ENCODE results near the gene TLCD1.

The TLCD1 gene

DNA sequence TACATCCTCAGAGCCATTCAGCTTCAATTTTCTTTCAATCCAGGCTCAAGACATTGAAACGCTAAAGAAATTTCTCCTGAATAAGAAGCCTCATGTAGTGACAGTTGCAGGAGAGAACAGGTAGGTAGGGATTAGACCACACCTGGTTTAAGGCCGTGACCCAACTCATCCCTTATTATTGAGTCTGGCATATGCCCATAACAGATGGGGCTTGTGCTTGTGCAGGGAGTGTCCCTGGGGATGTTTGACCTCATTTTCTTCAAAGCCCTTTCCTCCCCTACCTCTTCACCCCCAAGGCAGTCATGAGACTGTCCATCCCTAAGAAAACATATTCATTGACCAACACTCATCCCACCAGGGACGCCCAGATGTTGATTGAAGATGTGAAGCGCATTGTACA lies 39.7 kb downstream of the TLCD1 start:
- no peak for DNase-seq (ENCODE audit: low read depth in 2 of 2)

DNA sequence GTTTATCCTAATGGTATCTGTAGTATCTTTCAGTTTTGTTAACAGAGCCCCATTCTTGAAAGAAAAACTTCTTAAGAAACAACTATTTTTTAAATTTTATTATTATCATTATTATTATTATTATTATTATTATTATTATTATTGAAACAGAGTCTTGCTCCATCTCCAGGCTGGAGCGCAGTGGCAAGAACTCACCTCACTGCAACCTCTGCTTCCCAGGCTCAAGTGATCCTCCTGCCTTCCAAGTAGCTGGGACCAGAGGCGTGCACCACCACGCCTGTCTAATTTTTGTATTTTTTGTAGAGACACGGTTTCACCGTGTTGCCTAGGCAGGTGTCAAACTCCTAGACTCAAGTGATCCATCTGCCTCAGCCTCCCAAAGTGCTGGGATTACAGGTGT lies 40.7 kb downstream of the TLCD1 start:
- no peak for DNase-seq (ENCODE audit: low read depth in 2 of 2)

DNA sequence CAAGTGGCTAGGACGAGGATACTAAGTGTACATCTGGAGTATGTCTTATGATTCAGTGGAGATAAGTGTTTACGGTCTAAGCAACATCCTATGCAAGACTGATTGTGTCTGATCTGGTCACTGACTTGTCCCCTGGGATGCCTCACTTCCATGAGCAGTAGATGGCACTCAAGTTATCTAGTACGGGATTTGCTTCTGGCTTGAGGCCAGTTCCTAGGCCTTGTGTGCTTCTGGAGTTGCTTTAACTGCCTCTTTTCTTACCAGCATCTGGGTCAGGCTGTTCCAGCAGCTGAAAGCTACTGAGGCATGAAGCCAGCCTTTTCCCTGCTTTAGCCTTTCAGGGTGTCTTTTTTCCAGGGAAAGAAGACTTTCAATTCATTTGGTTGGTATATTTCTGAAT lies 41.1 kb downstream of the TLCD1 start:
- no peak for DNase-seq (ENCODE audit: low read depth in 2 of 2)

DNA sequence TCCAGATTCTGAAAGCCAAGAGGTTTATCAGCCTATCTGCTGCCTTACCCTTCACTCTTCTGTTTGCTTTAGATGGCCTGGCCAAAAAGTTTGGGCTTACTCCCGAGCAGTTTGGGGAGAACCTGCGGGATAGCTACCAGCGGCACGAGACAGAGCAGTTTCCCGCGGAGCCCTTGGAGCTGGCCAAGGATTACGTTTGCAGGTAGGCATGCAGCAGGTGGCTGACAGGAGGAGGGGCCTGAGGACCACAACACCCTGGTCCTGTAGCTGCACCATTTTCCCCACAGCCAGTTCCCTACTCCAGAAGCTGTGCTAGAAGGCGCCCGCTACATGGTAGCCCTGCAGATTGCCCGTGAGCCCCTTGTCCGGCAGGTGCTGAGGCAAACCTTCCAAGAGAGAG lies 43.4 kb downstream of the TLCD1 start:
- no peak for DNase-seq (ENCODE audit: low read depth in 2 of 2)

DNA sequence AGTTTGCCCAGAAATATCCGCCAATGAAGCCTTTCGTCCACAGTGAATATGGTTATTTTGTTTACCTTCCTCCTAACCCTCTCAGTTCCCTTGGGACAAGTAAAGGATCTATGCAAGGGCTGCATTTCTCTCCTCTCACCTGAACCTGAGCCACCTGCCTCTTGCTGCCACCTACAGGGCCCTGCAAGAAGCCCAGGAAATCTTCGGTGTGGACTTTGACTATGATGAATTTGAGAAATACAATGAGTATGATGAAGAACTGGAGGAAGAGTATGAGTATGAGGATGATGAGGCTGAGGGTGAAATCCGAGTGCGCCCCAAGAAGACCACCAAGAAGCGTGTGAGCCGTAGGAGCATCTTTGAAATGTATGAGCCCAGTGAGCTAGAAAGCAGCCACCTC lies 50.1 kb downstream of the TLCD1 start:
- no peak for DNase-seq (ENCODE audit: low read depth in 2 of 2)

DNA sequence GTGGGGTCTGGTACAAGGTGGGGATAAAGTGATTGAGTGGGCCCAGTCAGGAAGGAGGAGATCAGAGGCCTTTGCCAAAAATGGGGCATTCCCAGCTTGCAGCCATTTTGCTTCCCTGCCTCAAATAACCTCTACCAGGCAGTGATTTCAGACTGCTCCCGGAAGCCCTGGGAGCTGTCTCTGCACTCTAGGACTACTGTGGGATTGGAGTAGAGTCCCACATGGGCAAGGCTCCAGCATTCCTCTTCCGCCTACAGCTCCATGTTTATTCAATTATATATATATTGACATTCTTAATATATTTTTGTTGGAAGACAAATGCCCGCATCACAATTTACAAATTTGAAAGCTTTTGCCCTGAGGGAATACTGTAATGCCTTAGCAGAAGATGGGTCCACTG lies 50.5 kb downstream of the TLCD1 start:
- no peak for DNase-seq (ENCODE audit: low read depth in 2 of 2)
